Neural cell (in vitro differentiated cells): ENCODE measurements around the gene COL18A1. TPM values are rescaled to one million over a fixed set of nuclear protein-coding genes. Genes with fewer than 3 reads are reported as not detected.

Experiments
- H2AFZ ChIP-seq: fragments of 200-600, 300-800 bp; sonication (generic), shearing (Covaris generic); 2 replicates; pipeline ENCODE4 v1.6.0; 2014; ENCODE audit warnings: low read depth, mild to moderate bottlenecking, antibody characterized with exemption, low read length, moderate library complexity
- H3F3A ChIP-seq: fragments of 200-600 bp; shearing (Covaris generic); 2 replicates; pipeline ENCODE4 v1.6.1; 2016; ENCODE audit warnings: mild to moderate bottlenecking, moderate library complexity, mixed read lengths, antibody characterized with exemption, low read length; ENCODE audit not compliant: insufficient read depth, poor library complexity, severe bottlenecking
- H3K27ac ChIP-seq: fragments of 200-600, 300-800 bp; sonication (generic), shearing (Covaris generic); 2 replicates; pipeline ENCODE4 v1.5.1; 2014; ENCODE audit warnings: mild to moderate bottlenecking, low read length, moderate library complexity
- H3K27me3 ChIP-seq: fragments of 300-800, 200-600 bp; sonication (generic), shearing (Covaris generic); 2 replicates; pipeline ENCODE4 v1.6.0; 2014; ENCODE audit warnings: mild to moderate bottlenecking, low read depth, low read length, moderate library complexity; ENCODE audit not compliant: insufficient read depth
- H3K36me3 ChIP-seq: fragments of 300-800, 200-600 bp; sonication (generic), shearing (Covaris generic); 2 replicates; pipeline ENCODE4 v1.5.1; 2014; ENCODE audit warnings: mild to moderate bottlenecking, antibody characterized with exemption, low read length, moderate library complexity; ENCODE audit not compliant: insufficient read depth
- H3K4me2 ChIP-seq: fragments of 300-800, 200-600 bp; sonication (generic), shearing (Covaris generic); 2 replicates; pipeline ENCODE4 v1.6.0; 2014; ENCODE audit warnings: mild to moderate bottlenecking, low read length
- H3K4me3 ChIP-seq: fragments of 300-800, 200-600 bp; sonication (generic), shearing (Covaris generic); 2 replicates; pipeline ENCODE4 v1.5.1; 2014; ENCODE audit warnings: mild to moderate bottlenecking, low read length, moderate library complexity
- H3K79me2 ChIP-seq: fragments of 200-600 bp; shearing (Covaris generic); replicated peaks from 2 replicates; pipeline ENCODE4 v1.6.0; 2014; ENCODE audit warnings: mild to moderate bottlenecking, low read length, moderate library complexity; ENCODE audit not compliant: insufficient read depth
- H3K9ac ChIP-seq: fragments of 300-800, 200-600 bp; sonication (generic), shearing (Covaris generic); 2 replicates; pipeline ENCODE4 v1.6.1; 2016; ENCODE audit warnings: mild to moderate bottlenecking, low read length, mixed read lengths
- H3K9me2 ChIP-seq: fragments of 200-600 bp; shearing (Covaris generic); 2 replicates; pipeline ENCODE4 v1.6.1; 2016; ENCODE audit warnings: mild to moderate bottlenecking, low read length, mixed read lengths; ENCODE audit not compliant: insufficient read depth
- H3K9me3 ChIP-seq: fragments of 200-600, 300-800 bp; sonication (generic), shearing (Covaris generic); 2 replicates; pipeline ENCODE4 v1.6.1; 2016; ENCODE audit warnings: mild to moderate bottlenecking, mixed run types, low read length, moderate library complexity, mixed read lengths
- H4K20me1 ChIP-seq: fragments of 200-600 bp; shearing (Covaris generic); 2 replicates; pipeline ENCODE4 v1.6.1; 2016; ENCODE audit warnings: mild to moderate bottlenecking, mixed run types; ENCODE audit not compliant: insufficient read depth
- EP300 ChIP-seq: fragments of 450-650 bp; conservative IDR thresholded peaks from 2 replicates; pipeline ENCODE4 v1.6.1; 2014; ENCODE audit warnings: antibody characterized with exemption, mild to moderate bottlenecking, moderate library complexity; ENCODE audit not compliant: poor library complexity, severe bottlenecking
- EZH2 ChIP-seq: fragments of 200-600, 300-800 bp; shearing (Covaris generic), sonication (generic); IDR thresholded peaks from 2 replicates; pipeline ENCODE4 v1.6.1; 2014; ENCODE audit warnings: antibody characterized with exemption, low read length, borderline replicate concordance, mild to moderate bottlenecking; ENCODE audit not compliant: insufficient read depth, poor library complexity, severe bottlenecking
- MXI1 ChIP-seq: fragments of 450-650 bp; conservative IDR thresholded peaks from 2 replicates; pipeline ENCODE4 v1.6.1; 2014; ENCODE audit warnings: antibody characterized with exemption, mild to moderate bottlenecking; ENCODE audit not compliant: poor library complexity, severe bottlenecking
- POLR2AphosphoS5 ChIP-seq: IDR thresholded peaks from 2 replicates; pipeline ENCODE4 v1.6.1; 2012
- RAD21 ChIP-seq: fragments of 450-650 bp; conservative IDR thresholded peaks from 2 replicates; pipeline ENCODE4 v1.6.1; 2014; ENCODE audit warnings: antibody characterized with exemption, mild to moderate bottlenecking, moderate library complexity
- SMC3 ChIP-seq: fragments of 450-650 bp; conservative IDR thresholded peaks from 2 replicates; pipeline ENCODE4 v1.6.1; 2014; ENCODE audit warnings: antibody characterized with exemption, mild to moderate bottlenecking, moderate library complexity; ENCODE audit not compliant: poor library complexity
- TAF1 ChIP-seq: IDR thresholded peaks from 2 replicates; pipeline ENCODE4 v1.6.1; 2012; ENCODE audit warnings: low read depth
- polyA plus RNA-seq: library from polyadenylated mRNA; depleted of rRNA; stranded (reverse); fragments of >200 nt; gene quantifications from 2 replicates; pipeline ENCODE4 v1.2.3, GENCODE V29; 2014
- TF ChIP-seq, protein P1 (sequence below): IDR thresholded peaks from 2 replicates; pipeline ENCODE4 v1.6.1; 2012; ENCODE audit warnings: borderline replicate concordance
- TF ChIP-seq, protein P2 (sequence below): fragments of 450-650 bp; IDR thresholded peaks from 2 replicates; pipeline ENCODE4 v1.5.1; 2014; ENCODE audit warnings: antibody characterized with exemption, mild to moderate bottlenecking, moderate library complexity; ENCODE audit not compliant: poor library complexity, severe bottlenecking

The COL18A1 gene
- polyA plus RNA-seq, 1 donor from 2014 or later, result 2.5 TPM

DNA sequence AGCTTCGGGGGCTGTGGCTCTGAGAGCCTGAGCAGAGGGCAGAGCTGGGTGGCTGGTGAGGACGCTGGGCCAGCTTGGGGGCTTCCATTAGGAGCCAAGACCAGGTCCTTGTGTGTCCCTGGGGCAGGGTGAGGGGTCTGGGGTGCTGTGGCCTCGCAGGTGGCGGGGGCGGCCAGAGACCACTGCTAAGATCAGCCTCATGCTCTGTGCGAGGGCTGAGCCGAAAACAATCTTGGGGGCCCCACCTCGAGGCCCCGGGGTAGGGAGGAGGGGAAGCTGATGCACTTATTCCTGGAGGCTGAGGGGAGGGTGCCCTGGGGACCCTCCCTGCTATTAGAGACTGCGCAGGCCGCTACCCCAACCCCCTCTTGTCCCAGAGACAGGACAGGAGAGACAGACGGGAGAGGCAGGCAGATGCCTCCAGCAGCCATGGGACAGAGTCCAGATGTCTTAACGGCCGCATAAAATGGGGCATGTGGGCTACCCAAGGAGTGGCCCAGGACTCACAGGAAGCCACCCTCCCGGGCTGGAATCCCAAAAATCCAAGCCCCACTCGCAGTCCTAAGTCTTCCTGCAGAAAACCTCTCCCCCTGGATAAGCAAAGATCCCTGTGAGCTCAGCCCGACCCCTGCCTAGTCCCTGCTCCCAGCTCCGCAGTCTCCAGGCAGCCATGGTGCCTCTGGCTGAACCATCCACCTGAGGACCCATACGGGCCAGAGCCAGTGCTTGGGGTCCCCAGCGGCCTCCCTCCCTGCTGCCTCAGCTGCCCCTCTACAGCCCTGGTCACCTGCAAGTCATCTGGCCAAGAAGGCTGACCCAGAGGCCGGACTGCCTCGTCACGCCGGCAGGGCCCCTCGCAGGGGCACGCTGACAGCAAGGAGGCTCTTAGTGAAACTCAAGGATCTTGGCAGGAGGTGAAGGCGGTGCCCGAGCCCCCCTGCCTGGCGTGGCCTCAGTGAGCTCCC, 43.6 kb upstream of the COL18A1 start:
- H3K27ac ChIP-seq, result no peak overlapping the region
- H3K27me3 ChIP-seq, result no peaks in the 10 kb centered on the region
- H3K9me2 ChIP-seq, result no peaks in the 10 kb centered on the region
- no peak for TF ChIP-seq RAD21
- TF ChIP-seq POLR2AphosphoS5, result no peak
- TF ChIP-seq, protein P1, sequence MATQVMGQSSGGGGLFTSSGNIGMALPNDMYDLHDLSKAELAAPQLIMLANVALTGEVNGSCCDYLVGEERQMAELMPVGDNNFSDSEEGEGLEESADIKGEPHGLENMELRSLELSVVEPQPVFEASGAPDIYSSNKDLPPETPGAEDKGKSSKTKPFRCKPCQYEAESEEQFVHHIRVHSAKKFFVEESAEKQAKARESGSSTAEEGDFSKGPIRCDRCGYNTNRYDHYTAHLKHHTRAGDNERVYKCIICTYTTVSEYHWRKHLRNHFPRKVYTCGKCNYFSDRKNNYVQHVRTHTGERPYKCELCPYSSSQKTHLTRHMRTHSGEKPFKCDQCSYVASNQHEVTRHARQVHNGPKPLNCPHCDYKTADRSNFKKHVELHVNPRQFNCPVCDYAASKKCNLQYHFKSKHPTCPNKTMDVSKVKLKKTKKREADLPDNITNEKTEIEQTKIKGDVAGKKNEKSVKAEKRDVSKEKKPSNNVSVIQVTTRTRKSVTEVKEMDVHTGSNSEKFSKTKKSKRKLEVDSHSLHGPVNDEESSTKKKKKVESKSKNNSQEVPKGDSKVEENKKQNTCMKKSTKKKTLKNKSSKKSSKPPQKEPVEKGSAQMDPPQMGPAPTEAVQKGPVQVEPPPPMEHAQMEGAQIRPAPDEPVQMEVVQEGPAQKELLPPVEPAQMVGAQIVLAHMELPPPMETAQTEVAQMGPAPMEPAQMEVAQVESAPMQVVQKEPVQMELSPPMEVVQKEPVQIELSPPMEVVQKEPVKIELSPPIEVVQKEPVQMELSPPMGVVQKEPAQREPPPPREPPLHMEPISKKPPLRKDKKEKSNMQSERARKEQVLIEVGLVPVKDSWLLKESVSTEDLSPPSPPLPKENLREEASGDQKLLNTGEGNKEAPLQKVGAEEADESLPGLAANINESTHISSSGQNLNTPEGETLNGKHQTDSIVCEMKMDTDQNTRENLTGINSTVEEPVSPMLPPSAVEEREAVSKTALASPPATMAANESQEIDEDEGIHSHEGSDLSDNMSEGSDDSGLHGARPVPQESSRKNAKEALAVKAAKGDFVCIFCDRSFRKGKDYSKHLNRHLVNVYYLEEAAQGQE, result no peak
- no peak for TF ChIP-seq EZH2
- TF ChIP-seq SMC3, result no peak
- no peak for TF ChIP-seq TAF1
- TF ChIP-seq MXI1, result no peak
- no peak for TF ChIP-seq EP300
- TF ChIP-seq, protein P2, sequence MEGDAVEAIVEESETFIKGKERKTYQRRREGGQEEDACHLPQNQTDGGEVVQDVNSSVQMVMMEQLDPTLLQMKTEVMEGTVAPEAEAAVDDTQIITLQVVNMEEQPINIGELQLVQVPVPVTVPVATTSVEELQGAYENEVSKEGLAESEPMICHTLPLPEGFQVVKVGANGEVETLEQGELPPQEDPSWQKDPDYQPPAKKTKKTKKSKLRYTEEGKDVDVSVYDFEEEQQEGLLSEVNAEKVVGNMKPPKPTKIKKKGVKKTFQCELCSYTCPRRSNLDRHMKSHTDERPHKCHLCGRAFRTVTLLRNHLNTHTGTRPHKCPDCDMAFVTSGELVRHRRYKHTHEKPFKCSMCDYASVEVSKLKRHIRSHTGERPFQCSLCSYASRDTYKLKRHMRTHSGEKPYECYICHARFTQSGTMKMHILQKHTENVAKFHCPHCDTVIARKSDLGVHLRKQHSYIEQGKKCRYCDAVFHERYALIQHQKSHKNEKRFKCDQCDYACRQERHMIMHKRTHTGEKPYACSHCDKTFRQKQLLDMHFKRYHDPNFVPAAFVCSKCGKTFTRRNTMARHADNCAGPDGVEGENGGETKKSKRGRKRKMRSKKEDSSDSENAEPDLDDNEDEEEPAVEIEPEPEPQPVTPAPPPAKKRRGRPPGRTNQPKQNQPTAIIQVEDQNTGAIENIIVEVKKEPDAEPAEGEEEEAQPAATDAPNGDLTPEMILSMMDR, result no peak
- no peak overlapping the region for H3K4me3 ChIP-seq
- H3K79me2 ChIP-seq, result no peaks in the 10 kb centered on the region
- no peaks in the 10 kb centered on the region for H3F3A ChIP-seq
- no peak overlapping the region for H3K9ac ChIP-seq
- H3K4me2 ChIP-seq, result no peak overlapping the region
- no peaks in the 10 kb centered on the region for H3K36me3 ChIP-seq
- H3K9me3 ChIP-seq, result no peaks in the 10 kb centered on the region
- no peak overlapping the region for H2AFZ ChIP-seq
- H4K20me1 ChIP-seq, result no peaks in the 10 kb centered on the region

DNA sequence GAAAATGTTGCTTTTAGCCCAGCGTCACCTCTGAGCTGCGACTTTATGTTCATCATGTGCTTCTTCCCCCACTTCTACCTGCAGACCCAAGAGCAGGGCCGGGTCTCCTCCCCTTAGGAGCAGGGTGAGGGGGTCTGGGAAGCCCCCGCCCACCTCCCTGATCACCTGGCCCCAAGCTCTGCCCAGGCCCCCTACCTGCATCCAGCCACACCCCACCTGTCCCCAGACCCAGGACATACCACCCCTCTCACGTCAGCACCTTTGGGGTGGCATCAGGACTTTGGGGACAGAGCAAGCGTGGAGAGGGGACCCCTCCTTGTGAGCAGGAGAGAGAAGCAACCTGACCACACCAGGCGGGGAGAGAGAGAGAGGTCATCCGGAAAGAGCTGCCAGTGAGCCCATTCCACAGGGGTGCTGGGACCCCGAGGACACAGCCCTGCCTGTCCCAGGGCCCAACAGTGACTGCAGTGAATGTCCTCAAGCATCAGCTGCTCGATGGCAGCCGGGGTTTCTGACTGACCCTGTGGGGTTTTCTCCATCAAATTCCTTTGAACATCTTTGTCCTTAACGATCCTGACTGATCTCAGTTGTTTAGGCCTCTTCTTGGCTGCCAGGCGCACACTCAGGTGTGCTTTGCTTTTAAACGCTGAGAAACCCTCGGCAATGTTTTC, 42.8 kb upstream of the COL18A1 start:
- Histone ChIP-seq H3K4me3 (no peak overlapping the region), H3K9me2 (no peaks in the 10 kb centered on the region), H3F3A (no peaks in the 10 kb centered on the region), H3K27ac (no peak overlapping the region), H3K27me3 (no peaks in the 10 kb centered on the region), H3K4me2 (no peak overlapping the region), H2AFZ (no peak overlapping the region), H3K9ac (no peak overlapping the region), H3K9me3 (no peaks in the 10 kb centered on the region), H3K79me2 (no peaks in the 10 kb centered on the region), H4K20me1 (no peaks in the 10 kb centered on the region), H3K36me3 (no peaks in the 10 kb centered on the region)
- TF ChIP-seq EZH2 (no peak), TAF1 (no peak), EP300 (no peak), RAD21 (no peak), SMC3 (no peak)
- TF ChIP-seq, protein P1, result no peak
- TF ChIP-seq, protein P2, result no peak
